Panc1 (cell line): ENCODE data around the gene PRKCQ. TPM values are rescaled to one million over a fixed set of nuclear protein-coding genes. Genes with fewer than 3 reads are reported as not detected.

Experiments used
- ATAC-seq: fragments of 200-7000 bp; cut with Tn5 transposase; 2 replicates; pipeline ENCODE4 v1.9.1; 2020; ENCODE audit warnings: mild to moderate bottlenecking, moderate library complexity
- BruUV-seq: library from RNA; stranded (reverse); fragments of 400-500 nt; replicated peaks from 2 replicates; lab custom pipeline; 2021; lab: Mats Ljungman, UMichigan
- CTCF ChIA-PET: fragments of 300-600 bp; sonication (Branson Sonifier 250); formaldehyde crosslinking; loops from one replicate; lab custom pipeline; 2022; ENCODE audit warnings: antibody characterized with exemption; lab: Charles Lee
- POLR2A ChIA-PET: fragments of 300-600 bp; sonication (Branson Sonifier 250); formaldehyde crosslinking; loops from one replicate; lab custom pipeline; 2022; ENCODE audit warnings: antibody characterized with exemption; lab: Charles Lee
- DNase-seq: peaks from one replicate; pipeline ENCODE4 v3.0.0-alpha.2; 2010; ENCODE audit warnings: low read depth, low spot score
- H3K27ac ChIP-seq: 2 replicates; pipeline ENCODE4 v1.5.1; 2011; ENCODE audit warnings: mild to moderate bottlenecking, low read length, inconsistent platforms
- H3K27me3 ChIP-seq: fragments of 200-500 bp; sonication (Bioruptor generic); 2 replicates; pipeline ENCODE4 v1.6.0; 2014; ENCODE audit warnings: low read length, inconsistent platforms; ENCODE audit not compliant: control insufficient read depth, insufficient read depth
- H3K36me3 ChIP-seq: fragments of 200-500 bp; sonication (Bioruptor generic); 2 replicates; pipeline ENCODE4 v1.5.1; 2014; ENCODE audit warnings: inconsistent platforms, mild to moderate bottlenecking, low read length, moderate library complexity; ENCODE audit not compliant: control insufficient read depth, insufficient read depth
- H3K4me1 ChIP-seq: 2 replicates; pipeline ENCODE4 v1.5.1; 2011; ENCODE audit warnings: inconsistent platforms, mild to moderate bottlenecking, low read length, moderate library complexity; ENCODE audit not compliant: control insufficient read depth, insufficient read depth
- H3K4me3 ChIP-seq, 2 experiments: 2 replicates each; pipeline ENCODE4 v1.5.1; 2011 to 2012; ENCODE audit warnings: low read depth in 2 of 2, low read length in 2 of 2, mild to moderate bottlenecking in 2 of 2, inconsistent platforms in 1 of 2, moderate library complexity in 1 of 2
- H3K9me3 ChIP-seq: fragments of 200-500 bp; sonication (Bioruptor generic); 2 replicates; pipeline ENCODE4 v1.5.1; 2014; ENCODE audit warnings: low read depth, mild to moderate bottlenecking, inconsistent platforms, low read length, moderate library complexity; ENCODE audit not compliant: control insufficient read depth, insufficient read depth
- POLR2AphosphoS5 ChIP-seq: IDR thresholded peaks from 2 replicates; pipeline ENCODE4 v1.6.1; 2012; ENCODE audit warnings: mild to moderate bottlenecking, low read depth, low read length, moderate library complexity
- SIN3A ChIP-seq: IDR thresholded peaks from 2 replicates; pipeline ENCODE4 v1.6.1; 2012; ENCODE audit warnings: low read depth, mild to moderate bottlenecking, low read length, moderate library complexity, borderline replicate concordance; ENCODE audit not compliant: insufficient read depth
- TCF7L2 ChIP-seq: IDR thresholded peaks from 2 replicates; pipeline ENCODE4 v1.6.1; 2011; ENCODE audit warnings: mild to moderate bottlenecking, low read depth, low read length, inconsistent platforms
- in situ Hi-C: cut with HindIII; loops from 2 replicates; pipeline ENCODE4 v1.10.0; 2016; ENCODE audit warnings: low sequenced_read_pairs, low pct_unique_long_range_greater_than_20kb
- intact Hi-C: fragments of 100-400 bp; cut with micrococcal nuclease; formaldehyde crosslinking; loops from one replicate; pipeline ENCODE4 v1.10.0; 2022; ENCODE audit not compliant: unreplicated experiment
- total RNA-seq: library from RNA; stranded (reverse); gene quantifications from one replicate; pipeline ENCODE4 v1.2.1, GENCODE V29; 2021; ENCODE audit not compliant: unreplicated experiment
- TF ChIP-seq, protein P1 (sequence below), 2 experiments: IDR thresholded peaks; 2 replicates each; pipeline ENCODE4 v1.6.1; 2011 to 2012; ENCODE audit warnings: low read depth in 2 of 2, control low read depth in 1 of 2, low read length in 1 of 2, mild to moderate bottlenecking in 1 of 2, moderate library complexity in 1 of 2; ENCODE audit not compliant: insufficient read depth in 1 of 2
- TF ChIP-seq, protein P2 (sequence below): fragments of 450-650 bp; IDR thresholded peaks from 2 replicates; pipeline ENCODE4 v1.5.1; 2017; ENCODE audit warnings: mild to moderate bottlenecking

Gene PRKCQ
- total RNA-seq, 1 experiment from 2014 or later: 0.23 TPM

DNA sequence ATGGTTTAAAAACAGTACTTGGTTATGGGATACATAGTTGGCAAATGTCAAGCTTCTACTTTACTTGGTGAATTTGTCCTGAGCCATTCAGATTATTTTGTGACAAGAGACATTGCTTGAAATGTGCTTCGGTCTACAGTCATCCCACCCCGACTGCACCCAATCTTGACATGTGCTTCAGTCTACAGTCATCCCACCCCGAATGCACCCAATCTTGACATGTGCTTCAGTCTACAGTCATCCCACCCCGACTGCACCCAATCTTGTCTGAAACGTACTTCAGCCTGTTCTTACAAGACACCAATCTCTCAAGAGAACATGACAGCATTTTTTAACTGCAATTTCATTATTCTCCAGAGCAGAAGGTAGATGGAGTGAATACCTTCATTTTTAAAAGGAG lies 47.8 kb downstream of the PRKCQ start:
- DNase-seq (no peak), ATAC-seq (no peak)
- in situ Hi-C loops (no loop called here), intact Hi-C loops (no loop called here)
- no peaks in the 10 kb centered on the region for H3K4me1 ChIP-seq
- no peak overlapping the region for H3K4me3 ChIP-seq
- no TSS peak for BruUV-seq
- CTCF ChIA-PET: interaction anchor here (0.6 kb wide), 1 partner anchor 133 kb away, joined by 5 read pairs; no protein-coding TSS in a partner anchor
- no peak overlapping the region for H3K27ac ChIP-seq
- POLR2A ChIA-PET: no interaction called here
- H3K27me3 ChIP-seq: peaks cover 2% of the 10 kb centered on the region
- no peaks in the 10 kb centered on the region for H3K36me3 ChIP-seq
- TF ChIP-seq, protein P1, sequence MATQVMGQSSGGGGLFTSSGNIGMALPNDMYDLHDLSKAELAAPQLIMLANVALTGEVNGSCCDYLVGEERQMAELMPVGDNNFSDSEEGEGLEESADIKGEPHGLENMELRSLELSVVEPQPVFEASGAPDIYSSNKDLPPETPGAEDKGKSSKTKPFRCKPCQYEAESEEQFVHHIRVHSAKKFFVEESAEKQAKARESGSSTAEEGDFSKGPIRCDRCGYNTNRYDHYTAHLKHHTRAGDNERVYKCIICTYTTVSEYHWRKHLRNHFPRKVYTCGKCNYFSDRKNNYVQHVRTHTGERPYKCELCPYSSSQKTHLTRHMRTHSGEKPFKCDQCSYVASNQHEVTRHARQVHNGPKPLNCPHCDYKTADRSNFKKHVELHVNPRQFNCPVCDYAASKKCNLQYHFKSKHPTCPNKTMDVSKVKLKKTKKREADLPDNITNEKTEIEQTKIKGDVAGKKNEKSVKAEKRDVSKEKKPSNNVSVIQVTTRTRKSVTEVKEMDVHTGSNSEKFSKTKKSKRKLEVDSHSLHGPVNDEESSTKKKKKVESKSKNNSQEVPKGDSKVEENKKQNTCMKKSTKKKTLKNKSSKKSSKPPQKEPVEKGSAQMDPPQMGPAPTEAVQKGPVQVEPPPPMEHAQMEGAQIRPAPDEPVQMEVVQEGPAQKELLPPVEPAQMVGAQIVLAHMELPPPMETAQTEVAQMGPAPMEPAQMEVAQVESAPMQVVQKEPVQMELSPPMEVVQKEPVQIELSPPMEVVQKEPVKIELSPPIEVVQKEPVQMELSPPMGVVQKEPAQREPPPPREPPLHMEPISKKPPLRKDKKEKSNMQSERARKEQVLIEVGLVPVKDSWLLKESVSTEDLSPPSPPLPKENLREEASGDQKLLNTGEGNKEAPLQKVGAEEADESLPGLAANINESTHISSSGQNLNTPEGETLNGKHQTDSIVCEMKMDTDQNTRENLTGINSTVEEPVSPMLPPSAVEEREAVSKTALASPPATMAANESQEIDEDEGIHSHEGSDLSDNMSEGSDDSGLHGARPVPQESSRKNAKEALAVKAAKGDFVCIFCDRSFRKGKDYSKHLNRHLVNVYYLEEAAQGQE (IDR thresholded peaks at IDR 0.05; ENCODE audit: insufficient read depth in 1 of 2, low read depth in 2 of 2, low read length in 1 of 2): no peak
- TF ChIP-seq POLR2AphosphoS5: no peak
- TF ChIP-seq SIN3A: no peak
- TF ChIP-seq, protein P2, sequence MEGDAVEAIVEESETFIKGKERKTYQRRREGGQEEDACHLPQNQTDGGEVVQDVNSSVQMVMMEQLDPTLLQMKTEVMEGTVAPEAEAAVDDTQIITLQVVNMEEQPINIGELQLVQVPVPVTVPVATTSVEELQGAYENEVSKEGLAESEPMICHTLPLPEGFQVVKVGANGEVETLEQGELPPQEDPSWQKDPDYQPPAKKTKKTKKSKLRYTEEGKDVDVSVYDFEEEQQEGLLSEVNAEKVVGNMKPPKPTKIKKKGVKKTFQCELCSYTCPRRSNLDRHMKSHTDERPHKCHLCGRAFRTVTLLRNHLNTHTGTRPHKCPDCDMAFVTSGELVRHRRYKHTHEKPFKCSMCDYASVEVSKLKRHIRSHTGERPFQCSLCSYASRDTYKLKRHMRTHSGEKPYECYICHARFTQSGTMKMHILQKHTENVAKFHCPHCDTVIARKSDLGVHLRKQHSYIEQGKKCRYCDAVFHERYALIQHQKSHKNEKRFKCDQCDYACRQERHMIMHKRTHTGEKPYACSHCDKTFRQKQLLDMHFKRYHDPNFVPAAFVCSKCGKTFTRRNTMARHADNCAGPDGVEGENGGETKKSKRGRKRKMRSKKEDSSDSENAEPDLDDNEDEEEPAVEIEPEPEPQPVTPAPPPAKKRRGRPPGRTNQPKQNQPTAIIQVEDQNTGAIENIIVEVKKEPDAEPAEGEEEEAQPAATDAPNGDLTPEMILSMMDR: no peak
- TF ChIP-seq TCF7L2: no peak
- no peaks in the 10 kb centered on the region for H3K9me3 ChIP-seq

DNA sequence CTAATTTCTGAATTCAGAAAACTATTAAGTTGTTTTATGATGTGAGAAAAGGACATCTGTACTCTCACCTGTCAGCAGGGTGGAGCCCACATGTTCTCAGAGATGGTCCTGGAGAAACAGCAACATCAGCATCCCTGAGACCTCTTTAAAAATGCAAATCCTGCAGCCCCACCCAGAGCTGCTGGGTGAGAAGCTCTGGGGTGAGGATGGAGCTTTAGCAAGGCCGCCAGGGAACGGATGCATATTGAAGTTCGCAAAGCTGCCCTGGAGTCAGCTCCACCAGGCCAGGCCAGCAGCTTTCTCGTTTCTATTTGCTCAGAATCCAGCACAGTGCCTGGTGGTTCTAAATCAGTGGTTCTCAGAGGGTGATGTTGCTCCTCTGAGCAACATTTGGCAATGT lies 49.1 kb downstream of the PRKCQ start:
- H3K27ac ChIP-seq: no peak overlapping the region
- no TSS peak for BruUV-seq
- H3K36me3 ChIP-seq: no peaks in the 10 kb centered on the region
- intact Hi-C loops: no loop called here
- TF ChIP-seq, protein P1 (IDR thresholded peaks at IDR 0.05; ENCODE audit: insufficient read depth in 1 of 2, low read depth in 2 of 2, low read length in 1 of 2): no peak
- TF ChIP-seq TCF7L2 (no peak), POLR2AphosphoS5 (no peak), SIN3A (no peak)
- TF ChIP-seq, protein P2: no peak
- POLR2A ChIA-PET: no interaction called here
- H3K4me1 ChIP-seq: no peaks in the 10 kb centered on the region
- DNase-seq (no peak), ATAC-seq (no peak)
- H3K9me3 ChIP-seq: no peaks in the 10 kb centered on the region
- in situ Hi-C loops: no loop called here
- H3K4me3 ChIP-seq: no peak overlapping the region
- CTCF ChIA-PET: no interaction called here
- no peaks in the 10 kb centered on the region; the same call in 1 of the 2 replicates for H3K27me3 ChIP-seq
